ENCODE data around the gene UTS2B. TPM values are rescaled to one million over a fixed set of nuclear protein-coding genes. Genes with fewer than 3 reads are reported as not detected.

Gene UTS2B
- total and polyA plus RNA-seq, 9 of the 15 experiments (the other 6 are each of a cell fraction or from before 2014, with no cell fraction given): 0.06 TPM; not detected in 8

- no peak for TF ChIP-seq PBX2 (CRISPR knock-in tag; IDR thresholded peaks at IDR 0.05; ENCODE audit: low read depth)
- TF ChIP-seq PBX2 (tag; conservative IDR thresholded peaks at IDR 0.05; ENCODE audit: low read depth): no peak
- no peak for TF ChIP-seq BMI1 (IDR thresholded peaks at IDR 0.05; ENCODE audit: low read length)
- TF ChIP-seq KHSRP (IDR thresholded peaks at IDR 0.05): no peak
- TF ChIP-seq ZNF217 (CRISPR knock-in tag; IDR thresholded peaks at IDR 0.05): no peak
- peak; percentile 57; the same call in 1 of the 2 replicates for TF ChIP-seq ETS1 (conservative IDR thresholded peaks at IDR 0.05; ENCODE audit: control insufficient read depth, low read depth, low read length)
- TF ChIP-seq POU5F1 (IDR thresholded peaks at IDR 0.05; ENCODE audit: borderline replicate concordance, low read depth, low read length, partially characterized antibody): no peak
- no peak for TF ChIP-seq SMC3 (conservative IDR thresholded peaks at IDR 0.05; ENCODE audit: insufficient read depth, low read depth, low read length)
- TF ChIP-seq RNF2 (IDR thresholded peaks at IDR 0.05): peak; percentile 56; the same call in 1 of the 2 replicates
- TF ChIP-seq E2F3 (CRISPR knock-in tag; IDR thresholded peaks at IDR 0.05): peak; percentile 46
- TF ChIP-seq MYBL2 (IDR thresholded peaks at IDR 0.05; ENCODE audit: low read depth): no peak
- TF ChIP-seq MYBL2 (CRISPR knock-in tag; IDR thresholded peaks at IDR 0.05; ENCODE audit: borderline replicate concordance): no peak
- TF ChIP-seq DPF2 (IDR thresholded peaks at IDR 0.05): peak; percentile 13
- peak in 1 of 2 experiments; percentile 12; a peak in 1 of 4 replicates for TF ChIP-seq RCOR1 (IDR thresholded peaks at IDR 0.05; ENCODE audit: borderline replicate concordance in 1 of 2, low read depth in 2 of 2, low read length in 2 of 2)
- TF ChIP-seq TEAD2 (tag; IDR thresholded peaks at IDR 0.05): no peak
- TF ChIP-seq POLR3G (IDR thresholded peaks at IDR 0.05; ENCODE audit: extremely low read depth, insufficient read length, insufficient replicate concordance): no peak
- TF ChIP-seq NBN (IDR thresholded peaks at IDR 0.05; ENCODE audit: low read depth): no peak
- no peak for TF ChIP-seq DEAF1 (CRISPR knock-in tag; IDR thresholded peaks at IDR 0.05)
- TF ChIP-seq ZNF121 (CRISPR knock-in tag; conservative IDR thresholded peaks at IDR 0.05): no peak
- TF ChIP-seq MEF2A (IDR thresholded peaks at IDR 0.05; ENCODE audit: control insufficient read depth, low read depth, low read length): no peak
- TF ChIP-seq SRSF1 (IDR thresholded peaks at IDR 0.05; ENCODE audit: low read depth, low read length): no peak
- TF ChIP-seq MAFK (IDR thresholded peaks at IDR 0.05; ENCODE audit: low read length): no peak
- TF ChIP-seq ZNF282 (CRISPR knock-in tag; IDR thresholded peaks at IDR 0.05): no peak
Observed at GRCh38 chr3:191328962-191329653, 1.2 kb downstream of the UTS2B start, which contains the start of gene CCDC50 (continued).

All from K562 (cell line).